Osteoblast (primary cell): Measurements from ENCODE around the gene TRERF1. TPM values are rescaled to one million over a fixed set of nuclear protein-coding genes. Genes with fewer than 3 reads are reported as not detected.

Experiments used
- DNase-seq: peaks from one replicate; pipeline ENCODE4 v3.0.0; 2011; ENCODE audit warnings: low spot score, mixed read lengths; ENCODE audit not compliant: insufficient read length; ENCODE audit errors: missing footprints
- H2AFZ ChIP-seq: 2 replicates; pipeline ENCODE4 v1.6.0; 2011; ENCODE audit warnings: mild to moderate bottlenecking, low read length
- H3K27ac ChIP-seq: 2 replicates; pipeline ENCODE4 v1.5.1; 2011; ENCODE audit warnings: mild to moderate bottlenecking, low read depth, low read length, moderate library complexity
- H3K27me3 ChIP-seq: 2 replicates; pipeline ENCODE4 v1.6.0; 2012; ENCODE audit warnings: mild to moderate bottlenecking, control low read depth, inconsistent platforms, low read length, moderate library complexity; ENCODE audit not compliant: insufficient read depth
- H3K36me3 ChIP-seq: 2 replicates; pipeline ENCODE4 v1.5.1; 2011; ENCODE audit warnings: mild to moderate bottlenecking, low read length, control low read depth, moderate library complexity; ENCODE audit not compliant: insufficient read depth
- H3K4me1 ChIP-seq: 2 replicates; pipeline ENCODE4 v1.5.1; 2011; ENCODE audit warnings: mild to moderate bottlenecking, low read length, control low read depth, moderate library complexity; ENCODE audit not compliant: insufficient read depth
- H3K4me2 ChIP-seq: 2 replicates; pipeline ENCODE4 v1.6.0; 2011; ENCODE audit warnings: mild to moderate bottlenecking, low read length; ENCODE audit not compliant: insufficient read depth
- H3K4me3 ChIP-seq: fragments of 200-600 bp; sonication (generic); 3 replicates; pipeline ENCODE4 v1.5.1; 2012; ENCODE audit warnings: mild to moderate bottlenecking, low read length, inconsistent platforms; ENCODE audit not compliant: insufficient read depth
- H3K79me2 ChIP-seq: 2 replicates; pipeline ENCODE4 v1.6.0; 2012; ENCODE audit warnings: mild to moderate bottlenecking, low read length, control low read depth, inconsistent platforms; ENCODE audit not compliant: insufficient read depth
- H3K9me3 ChIP-seq: 2 replicates; pipeline ENCODE4 v1.5.1; 2011; ENCODE audit warnings: low read depth, low read length, control low read depth
- H4K20me1 ChIP-seq: 2 replicates; pipeline ENCODE4 v1.6.0; 2012; ENCODE audit warnings: mild to moderate bottlenecking, low read length, control low read depth; ENCODE audit not compliant: insufficient read depth
- total RNA-seq: library from RNA; depleted of rRNA; stranded (reverse); fragments of >200 nt; gene quantifications from 2 replicates; pipeline ENCODE4 v1.2.3, GENCODE V29; 2012
- TF ChIP-seq, protein P1 (sequence below): IDR thresholded peaks from 2 replicates; pipeline ENCODE4 v1.5.1; 2011; ENCODE audit warnings: mild to moderate bottlenecking, low read depth, low read length, moderate library complexity; ENCODE audit errors: extremely low read depth

Gene TRERF1
- total RNA-seq, 1 donor = 4.7 TPM

DNA sequence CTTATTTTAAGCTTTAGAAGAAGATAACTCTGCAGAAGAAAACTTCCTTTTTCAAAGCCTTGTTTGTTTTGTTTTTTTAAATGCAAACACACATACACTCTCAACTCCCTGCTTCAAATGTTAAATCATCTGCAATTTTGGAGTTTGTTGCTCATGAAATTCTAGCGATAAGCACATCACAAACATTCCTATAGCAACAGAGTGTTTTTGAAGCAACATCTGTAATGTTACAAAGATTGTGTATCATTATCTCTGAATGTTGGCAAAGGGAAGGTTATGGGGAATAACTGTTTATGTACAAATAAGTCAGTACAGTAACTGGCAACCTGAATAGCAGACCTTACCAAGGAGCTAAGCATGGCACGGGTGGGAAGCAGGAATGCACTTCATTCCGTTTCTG lies 149.3 kb downstream of the TRERF1 start:
- Histone ChIP-seq H3K27me3 (no peaks in the 10 kb centered on the region), H3K9me3 (no peaks in the 10 kb centered on the region), H3K4me3 (no peak overlapping the region), H4K20me1 (peaks cover 4% of the 10 kb centered on the region), H3K4me2 (no peak overlapping the region), H3K27ac (no peak overlapping the region), H3K4me1 (no peaks in the 10 kb centered on the region), H2AFZ (no peak overlapping the region), H3K79me2 (peaks cover 17% of the 10 kb centered on the region), H3K36me3 (no peaks in the 10 kb centered on the region)
- TF ChIP-seq, protein P1, sequence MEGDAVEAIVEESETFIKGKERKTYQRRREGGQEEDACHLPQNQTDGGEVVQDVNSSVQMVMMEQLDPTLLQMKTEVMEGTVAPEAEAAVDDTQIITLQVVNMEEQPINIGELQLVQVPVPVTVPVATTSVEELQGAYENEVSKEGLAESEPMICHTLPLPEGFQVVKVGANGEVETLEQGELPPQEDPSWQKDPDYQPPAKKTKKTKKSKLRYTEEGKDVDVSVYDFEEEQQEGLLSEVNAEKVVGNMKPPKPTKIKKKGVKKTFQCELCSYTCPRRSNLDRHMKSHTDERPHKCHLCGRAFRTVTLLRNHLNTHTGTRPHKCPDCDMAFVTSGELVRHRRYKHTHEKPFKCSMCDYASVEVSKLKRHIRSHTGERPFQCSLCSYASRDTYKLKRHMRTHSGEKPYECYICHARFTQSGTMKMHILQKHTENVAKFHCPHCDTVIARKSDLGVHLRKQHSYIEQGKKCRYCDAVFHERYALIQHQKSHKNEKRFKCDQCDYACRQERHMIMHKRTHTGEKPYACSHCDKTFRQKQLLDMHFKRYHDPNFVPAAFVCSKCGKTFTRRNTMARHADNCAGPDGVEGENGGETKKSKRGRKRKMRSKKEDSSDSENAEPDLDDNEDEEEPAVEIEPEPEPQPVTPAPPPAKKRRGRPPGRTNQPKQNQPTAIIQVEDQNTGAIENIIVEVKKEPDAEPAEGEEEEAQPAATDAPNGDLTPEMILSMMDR = no peak
- DNase-seq = no peak

DNA sequence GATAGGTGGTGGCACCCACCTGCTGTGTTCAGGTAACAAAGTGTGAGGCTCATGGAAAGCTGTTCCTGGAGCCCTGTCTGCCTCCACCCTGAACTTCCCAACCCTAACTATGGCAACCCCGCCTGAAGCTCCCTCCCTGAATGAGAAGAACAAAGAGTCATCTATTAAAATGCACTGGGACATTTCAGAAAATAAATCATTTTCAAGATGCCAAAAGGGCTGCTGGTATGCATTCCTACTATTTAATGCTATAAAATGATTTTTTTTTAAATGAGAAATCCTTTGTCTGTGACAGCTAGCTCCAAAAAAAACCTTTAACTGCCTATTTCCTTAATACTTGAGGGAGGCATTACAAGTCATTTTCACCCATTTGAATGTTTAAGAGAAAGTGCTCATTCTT lies 149.7 kb downstream of the TRERF1 start:
- Histone ChIP-seq H3K4me1 (no peaks in the 10 kb centered on the region), H3K27ac (no peak overlapping the region), H3K36me3 (no peaks in the 10 kb centered on the region), H3K27me3 (no peaks in the 10 kb centered on the region), H3K4me2 (no peak overlapping the region), H4K20me1 (peaks cover 4% of the 10 kb centered on the region), H3K4me3 (no peak overlapping the region), H3K79me2 (peaks cover 17% of the 10 kb centered on the region), H2AFZ (no peak overlapping the region), H3K9me3 (no peaks in the 10 kb centered on the region)
- peak; percentile 58 for DNase-seq
- TF ChIP-seq, protein P1 = no peak

DNA sequence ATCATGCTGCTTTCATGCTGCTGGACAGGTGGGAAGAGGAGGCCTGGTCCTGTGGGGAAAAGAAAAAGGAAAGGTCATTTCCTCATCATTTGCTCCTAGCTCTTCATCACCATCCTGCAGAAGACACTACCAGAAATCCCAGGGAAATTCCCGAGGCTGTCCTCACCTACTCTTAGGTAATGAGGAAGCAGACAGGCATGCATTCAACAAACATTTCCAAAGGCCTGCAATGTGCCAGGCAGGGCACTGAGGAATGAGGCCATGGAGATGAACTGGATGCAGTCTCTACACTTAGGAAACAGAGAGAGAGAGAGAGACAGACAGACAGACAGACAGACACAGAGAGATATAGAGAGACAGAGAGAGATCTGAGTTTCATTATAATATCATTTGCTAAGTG lies 151.0 kb downstream of the TRERF1 start:
- Histone ChIP-seq H3K4me1 (no peaks in the 10 kb centered on the region), H2AFZ (no peak overlapping the region), H3K27ac (no peak overlapping the region), H3K4me2 (no peak overlapping the region), H4K20me1 (peaks cover 4% of the 10 kb centered on the region), H3K9me3 (no peaks in the 10 kb centered on the region), H3K36me3 (no peaks in the 10 kb centered on the region), H3K79me2 (peaks cover 9% of the 10 kb centered on the region), H3K4me3 (no peak overlapping the region), H3K27me3 (no peaks in the 10 kb centered on the region)
- TF ChIP-seq, protein P1 = no peak
- DNase-seq = peak; percentile 9

- Histone ChIP-seq H3K4me2 (no peak overlapping the region), H3K79me2 (peaks cover 10% of the 10 kb centered on the region), H3K9me3 (no peaks in the 10 kb centered on the region), H3K36me3 (peaks cover 4% of the 10 kb centered on the region), H2AFZ (no peak overlapping the region), H3K27ac (no peak overlapping the region), H4K20me1 (peaks cover 4% of the 10 kb centered on the region), H3K27me3 (no peaks in the 10 kb centered on the region), H3K4me1 (peaks cover 4% of the 10 kb centered on the region), H3K4me3 (no peak overlapping the region)
- no peak for DNase-seq
- TF ChIP-seq, protein P1 = no peak
Measured at GRCh38 chr6:42300185-42300584, 151.5 kb downstream of the TRERF1 start.
